Measurements from ENCODE around the gene CABLES1.
"Not testable (repeated sequence)": the region's sequence is repeated elsewhere in the genome, so short reads cannot be mapped to it uniquely, and the experiment has no call there.

Gene CABLES1

GRCh38 chr18:23143016-23143814 is 7.9 kb downstream of the CABLES1 start:
- no peak for DNase-seq

- DNase-seq = no peak
Measured at GRCh38 chr18:23143815-23144261, 8.6 kb downstream of the CABLES1 start.

- no peak for DNase-seq
Measured at GRCh38 chr18:23144640-23145039, 9.4 kb downstream of the CABLES1 start.

- DNase-seq = no peak
Measured at GRCh38 chr18:23145621-23146020, 10.3 kb downstream of the CABLES1 start.

- DNase-seq = no peak
Measured at GRCh38 chr18:23146861-23147469, 11.7 kb downstream of the CABLES1 start.

- no peak for DNase-seq
Measured at GRCh38 chr18:23148382-23148781, 13.1 kb downstream of the CABLES1 start.

GRCh38 chr18:23149570-23149969 is 14.3 kb downstream of the CABLES1 start:
- DNase-seq = no peak

GRCh38 chr18:23151414-23152099 is 16.3 kb downstream of the CABLES1 start:
- no peak for DNase-seq

GRCh38 chr18:23154030-23154429 is 18.7 kb downstream of the CABLES1 start:
- DNase-seq = no peak

- no peak for DNase-seq
Measured at GRCh38 chr18:23154823-23155500, 19.7 kb downstream of the CABLES1 start.

- no peak for DNase-seq
Measured at GRCh38 chr18:23155537-23155936, 20.3 kb downstream of the CABLES1 start.

- DNase-seq = no peak
Measured at GRCh38 chr18:23156134-23156533, 20.8 kb downstream of the CABLES1 start.

- DNase-seq = no peak
Measured at GRCh38 chr18:23158058-23158457, 22.8 kb downstream of the CABLES1 start.

GRCh38 chr18:23158884-23159283 is 23.6 kb downstream of the CABLES1 start:
- not testable (repeated sequence) for DNase-seq

GRCh38 chr18:23159344-23159743 is 24.1 kb downstream of the CABLES1 start:
- no peak for DNase-seq

GRCh38 chr18:23162473-23162872 is 27.2 kb downstream of the CABLES1 start:
- no peak for DNase-seq

- no peak for DNase-seq
Measured at GRCh38 chr18:23163786-23164533, 28.7 kb downstream of the CABLES1 start.

- DNase-seq = no peak
Measured at GRCh38 chr18:23165271-23166068, 30.2 kb downstream of the CABLES1 start.

GRCh38 chr18:23166891-23167541 is 31.7 kb downstream of the CABLES1 start:
- DNase-seq = no peak

GRCh38 chr18:23169673-23170044 is 34.4 kb downstream of the CABLES1 start:
- no peak for DNase-seq

- no peak for DNase-seq
Measured at GRCh38 chr18:23170137-23170536, 34.9 kb downstream of the CABLES1 start.

All from CD4-positive, alpha-beta T cell treated with Interleukin-12 subunit alpha and Interleukin-12 subunit beta, for 1 hour (primary cell).